Effector memory CD8-positive, alpha-beta T cell (primary cell): ENCODE measurements around the gene RAPGEF3.

Experiments
- ATAC-seq: fragments of 150-1000 bp; cut with Tn5 transposase; replicated peaks from 2 replicates; pipeline ENCODE4 v1.10.0; 2021; ENCODE audit warnings: mild to moderate bottlenecking, moderate library complexity
- DNase-seq, 3 experiments: peaks; one replicate each; pipeline ENCODE4 v3.0.0; 2021
- H3K27ac Mint-ChIP-seq, 2 donors: one replicate each; pipeline ENCODE4 v1.8.0; 2022; ENCODE audit warnings: mild to moderate bottlenecking in 2 of 2, mixed read lengths in 2 of 2, moderate library complexity in 2 of 2
- H3K27me3 Mint-ChIP-seq, 2 donors: one replicate each; pipeline ENCODE4 v1.8.0; 2022; ENCODE audit warnings: mixed read lengths in 2 of 2
- H3K36me3 Mint-ChIP-seq: one replicate; pipeline ENCODE4 v1.8.0; 2022; ENCODE audit warnings: mild to moderate bottlenecking, moderate library complexity, mixed read lengths; ENCODE audit not compliant: insufficient read depth
- H3K4me1 Mint-ChIP-seq, 2 donors: one replicate each; pipeline ENCODE4 v1.8.0; 2022; ENCODE audit warnings: low read depth in 2 of 2, mixed read lengths in 2 of 2
- H3K4me3 Mint-ChIP-seq, 2 donors: one replicate each; pipeline ENCODE4 v1.8.0; 2022; ENCODE audit warnings: mild to moderate bottlenecking in 2 of 2, mixed read lengths in 2 of 2, moderate library complexity in 2 of 2
- H3K9me3 Mint-ChIP-seq, 2 donors: one replicate each; pipeline ENCODE4 v1.8.0; 2022; ENCODE audit warnings: mixed read lengths in 2 of 2

The RAPGEF3 gene

GRCh38 chr12:47705566-47706425 lies 52.9 kb downstream of the RAPGEF3 start, which contains the start of gene RPAP3:
Gene RPAP3 (minus strand): TSS chr12:47706030. CDS start chr12:47702840, 3,190 bp downstream.
- ATAC-seq: peak; percentile 92
- Mint-ChIP-seq H3K9me3 (no peaks in the 10 kb centered on the region), H3K4me1 (peaks cover 28 to 52% of the 10 kb centered on the region in 2 donors), H3K36me3 (peaks cover 22% of the 10 kb centered on the region), H3K27me3 (no peaks in the 10 kb centered on the region), H3K27ac (peak within 1 kb of the TSS; percentile 95 to 97), H3K4me3 (peak within 1 kb of the TSS; percentile 96 to 100)
- peak; percentile 97 for DNase-seq

GRCh38 chr12:47705229-47705565 lies 53.5 kb downstream of the RAPGEF3 start:
- H3K4me3 Mint-ChIP-seq: peak overlapping the region; percentile 96 to 100
- no peaks in the 10 kb centered on the region for H3K9me3 Mint-ChIP-seq
- ATAC-seq (no peak), DNase-seq (no peak)
- peaks cover 27% of the 10 kb centered on the region for H3K36me3 Mint-ChIP-seq
- H3K4me1 Mint-ChIP-seq: peaks cover 28 to 52% of the 10 kb centered on the region in 2 donors
- H3K27ac Mint-ChIP-seq: peak overlapping the region; percentile 95 to 97
- no peaks in the 10 kb centered on the region for H3K27me3 Mint-ChIP-seq

DNA sequence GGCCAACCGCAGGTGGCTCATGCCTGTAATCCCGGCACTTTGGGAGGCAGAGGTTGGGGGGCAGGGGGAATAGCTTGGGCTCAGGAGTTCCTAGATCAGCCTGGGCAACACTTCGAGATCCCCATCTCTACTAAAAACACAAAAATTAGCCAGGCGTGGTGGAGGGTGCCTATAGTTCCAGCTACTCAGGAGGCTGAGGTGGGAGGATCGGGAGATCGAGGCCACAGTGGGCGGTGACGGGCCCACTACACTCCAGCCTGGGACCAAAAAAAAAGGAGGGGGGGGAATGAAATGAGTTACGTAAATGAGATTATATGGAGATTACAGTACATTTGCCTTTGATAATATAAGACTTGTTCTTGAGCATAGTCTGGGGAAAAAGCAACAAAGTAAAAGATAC lies 54.0 kb downstream of the RAPGEF3 start:
- H3K27me3 Mint-ChIP-seq: no peaks in the 10 kb centered on the region
- peak overlapping the region; percentile 95 to 97 for H3K27ac Mint-ChIP-seq
- no peak for ATAC-seq
- H3K4me3 Mint-ChIP-seq: peak overlapping the region; percentile 96 to 100
- peaks cover 28 to 52% of the 10 kb centered on the region in 2 donors for H3K4me1 Mint-ChIP-seq
- DNase-seq: no peak
- no peaks in the 10 kb centered on the region for H3K9me3 Mint-ChIP-seq
- peaks cover 32% of the 10 kb centered on the region for H3K36me3 Mint-ChIP-seq

GRCh38 chr12:47700263-47700662 lies 58.4 kb downstream of the RAPGEF3 start:
- Mint-ChIP-seq H3K36me3 (peaks cover 38% of the 10 kb centered on the region), H3K4me1 (peaks cover 14 to 17% of the 10 kb centered on the region in 2 donors), H3K9me3 (no peaks in the 10 kb centered on the region), H3K27ac (no peak overlapping the region), H3K27me3 (no peaks in the 10 kb centered on the region), H3K4me3 (no peak overlapping the region)
- DNase-seq (no peak), ATAC-seq (no peak)

- Mint-ChIP-seq H3K4me3 (no peak overlapping the region), H3K36me3 (peaks cover 43% of the 10 kb centered on the region), H3K9me3 (no peaks in the 10 kb centered on the region), H3K4me1 (peaks cover 4 to 5% of the 10 kb centered on the region in 2 donors), H3K27ac (no peak overlapping the region), H3K27me3 (no peaks in the 10 kb centered on the region)
- no peak for ATAC-seq
- no peak for DNase-seq
These were observed 60.0 kb downstream of the RAPGEF3 start for GRCh38 chr12:47698631-47699030.

GRCh38 chr12:47698055-47698454 lies 60.6 kb downstream of the RAPGEF3 start:
- no peak for DNase-seq
- no peaks in the 10 kb centered on the region for H3K4me1 Mint-ChIP-seq
- no peak overlapping the region for H3K27ac Mint-ChIP-seq
- H3K36me3 Mint-ChIP-seq: peaks cover 43% of the 10 kb centered on the region
- H3K27me3 Mint-ChIP-seq: no peaks in the 10 kb centered on the region
- no peak overlapping the region for H3K4me3 Mint-ChIP-seq
- no peaks in the 10 kb centered on the region for H3K9me3 Mint-ChIP-seq
- no peak for ATAC-seq

GRCh38 chr12:47689215-47689614 lies 69.5 kb downstream of the RAPGEF3 start:
- Mint-ChIP-seq H3K9me3 (no peaks in the 10 kb centered on the region), H3K4me3 (no peak overlapping the region), H3K36me3 (peaks cover 24% of the 10 kb centered on the region), H3K4me1 (peaks cover 0 to 4% of the 10 kb centered on the region in 2 donors), H3K27ac (no peak overlapping the region), H3K27me3 (no peaks in the 10 kb centered on the region)
- ATAC-seq (no peak), DNase-seq (no peak)

- no peaks in the 10 kb centered on the region for H3K27me3 Mint-ChIP-seq
- H3K4me1 Mint-ChIP-seq: peaks cover 0 to 4% of the 10 kb centered on the region in 2 donors
- H3K9me3 Mint-ChIP-seq: no peaks in the 10 kb centered on the region
- ATAC-seq (no peak), DNase-seq (no peak)
- peaks cover 27% of the 10 kb centered on the region for H3K36me3 Mint-ChIP-seq
- H3K27ac Mint-ChIP-seq: no peak overlapping the region
- no peak overlapping the region for H3K4me3 Mint-ChIP-seq
These were observed 71.0 kb downstream of the RAPGEF3 start for GRCh38 chr12:47687636-47688035.

DNA sequence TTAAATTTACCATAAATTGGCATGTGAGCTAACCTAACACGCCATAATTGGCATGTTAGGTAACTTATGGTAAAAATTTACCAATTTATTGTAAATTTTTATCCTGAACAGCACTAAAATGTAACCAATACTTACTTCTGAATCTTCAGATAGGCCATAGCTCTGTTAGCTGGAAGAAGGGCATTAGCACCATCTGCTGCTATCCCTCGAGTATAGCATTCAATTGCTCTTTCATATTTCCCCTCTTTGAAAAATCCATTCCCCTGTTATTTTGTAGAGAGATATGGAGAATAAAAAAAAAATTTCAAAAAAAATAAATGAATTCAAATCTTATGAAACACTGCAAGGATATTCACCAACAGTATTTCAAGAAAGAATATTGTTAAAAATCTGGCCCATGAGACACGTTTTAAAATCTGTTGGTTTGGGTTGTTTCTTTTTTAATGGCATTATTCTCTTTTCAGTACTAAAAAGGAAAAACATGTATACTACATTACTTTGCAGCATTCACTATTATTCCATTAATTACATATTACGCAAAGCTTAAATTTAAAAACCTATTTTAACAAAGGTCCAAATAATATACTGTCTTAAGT lies 71.9 kb downstream of the RAPGEF3 start:
- H3K4me1 Mint-ChIP-seq: no peaks in the 10 kb centered on the region
- DNase-seq: no peak
- H3K4me3 Mint-ChIP-seq: no peak overlapping the region
- H3K27ac Mint-ChIP-seq: no peak overlapping the region
- ATAC-seq: peak; percentile 37
- peaks cover 25% of the 10 kb centered on the region for H3K36me3 Mint-ChIP-seq
- no peaks in the 10 kb centered on the region for H3K27me3 Mint-ChIP-seq
- no peaks in the 10 kb centered on the region for H3K9me3 Mint-ChIP-seq
